ENCODE measurements around the gene COL4A5. TPM values are rescaled to one million over a fixed set of nuclear protein-coding genes. Genes with fewer than 3 reads are reported as not detected.

COL4A5 gene
- polyA plus RNA-seq, 4 donors, result 1.8 to 16.6 TPM; not detected in 2

GRCh38 chrX:108701633-108702032 is 262.0 kb downstream of the COL4A5 start:
- no peaks in the 10 kb centered on the region for H3K36me3 ChIP-seq (ENCODE audit: control insufficient read depth in 3 of 3, insufficient read depth in 2 of 3, low read depth in 1 of 3, low read length in 3 of 3)
- no peak overlapping the region for H3K27ac ChIP-seq (ENCODE audit: low read depth in 1 of 3, low read length in 2 of 3)
- no peaks in the 10 kb centered on the region for H3K4me1 ChIP-seq (ENCODE audit: control insufficient read depth in 3 of 3, insufficient read depth in 2 of 3, low read depth in 1 of 3, low read length in 2 of 3)
- no peak overlapping the region for H3K4me3 ChIP-seq (ENCODE audit: low read depth in 1 of 3, low read length in 3 of 3)
- H3K9me3 ChIP-seq (ENCODE audit: control insufficient read depth in 2 of 2, insufficient read depth in 1 of 2, low read depth in 1 of 2, low read length in 1 of 2), result no peaks in the 10 kb centered on the region
- DNase-seq (no peak), FAIRE-seq (no peak)
- no peaks in the 10 kb centered on the region for H3K27me3 ChIP-seq (ENCODE audit: control insufficient read depth in 3 of 3, insufficient read depth in 3 of 3, low read length in 3 of 3)
- WGBS, 3 donors, result 53 to 81% (median 74%) methylated on average over 2 of the region's 2 CpGs

GRCh38 chrX:108702530-108702929 is 262.9 kb downstream of the COL4A5 start:
- no peak overlapping the region for H3K27ac ChIP-seq (ENCODE audit: low read depth in 1 of 3, low read length in 2 of 3)
- no peaks in the 10 kb centered on the region for H3K27me3 ChIP-seq (ENCODE audit: control insufficient read depth in 3 of 3, insufficient read depth in 3 of 3, low read length in 3 of 3)
- no peak overlapping the region for H3K4me3 ChIP-seq (ENCODE audit: low read depth in 1 of 3, low read length in 3 of 3)
- H3K4me1 ChIP-seq (ENCODE audit: control insufficient read depth in 3 of 3, insufficient read depth in 2 of 3, low read depth in 1 of 3, low read length in 2 of 3), result no peaks in the 10 kb centered on the region
- no peak for DNase-seq
- no peak for FAIRE-seq
- WGBS, 3 donors, result 6 to 20% (median 7%) methylated on average over 1 of the region's 1 CpG
- H3K9me3 ChIP-seq (ENCODE audit: control insufficient read depth in 2 of 2, insufficient read depth in 1 of 2, low read depth in 1 of 2, low read length in 1 of 2), result no peaks in the 10 kb centered on the region
- no peaks in the 10 kb centered on the region for H3K36me3 ChIP-seq (ENCODE audit: control insufficient read depth in 3 of 3, insufficient read depth in 2 of 3, low read depth in 1 of 3, low read length in 3 of 3)

GRCh38 chrX:108704839-108705238 is 265.2 kb downstream of the COL4A5 start:
- H3K36me3 ChIP-seq (ENCODE audit: control insufficient read depth in 3 of 3, insufficient read depth in 2 of 3, low read depth in 1 of 3, low read length in 3 of 3), result no peaks in the 10 kb centered on the region
- FAIRE-seq, result no peak

GRCh38 chrX:108712886-108713285 is 273.2 kb downstream of the COL4A5 start:
- Histone ChIP-seq H3K36me3 (ENCODE audit: control insufficient read depth in 3 of 3, insufficient read depth in 2 of 3, low read depth in 1 of 3, low read length in 3 of 3) (no peaks in the 10 kb centered on the region), H3K4me3 (ENCODE audit: low read depth in 1 of 3, low read length in 3 of 3) (no peak overlapping the region), H3K4me1 (ENCODE audit: control insufficient read depth in 3 of 3, insufficient read depth in 2 of 3, low read depth in 1 of 3, low read length in 2 of 3) (no peaks in the 10 kb centered on the region), H3K27ac (ENCODE audit: low read depth in 1 of 3, low read length in 2 of 3) (no peak overlapping the region), H3K9me3 (ENCODE audit: control insufficient read depth in 2 of 2, insufficient read depth in 1 of 2, low read depth in 1 of 2, low read length in 1 of 2) (no peaks in the 10 kb centered on the region), H3K27me3 (ENCODE audit: control insufficient read depth in 3 of 3, insufficient read depth in 3 of 3, low read length in 3 of 3) (no peaks in the 10 kb centered on the region)
- FAIRE-seq, result no peak
- no peak for DNase-seq
- WGBS, 3 donors, result 56 to 78% (median 60%) methylated on average over 1 of the region's 1 CpG

More at GRCh38 chrX:108704839-108705238, 265.2 kb downstream of the COL4A5 start:
- Histone ChIP-seq H3K27me3 (ENCODE audit: control insufficient read depth in 3 of 3, insufficient read depth in 3 of 3, low read length in 3 of 3) (no peaks in the 10 kb centered on the region), H3K4me1 (ENCODE audit: control insufficient read depth in 3 of 3, insufficient read depth in 2 of 3, low read depth in 1 of 3, low read length in 2 of 3) (no peaks in the 10 kb centered on the region), H3K4me3 (ENCODE audit: low read depth in 1 of 3, low read length in 3 of 3) (no peak overlapping the region), H3K9me3 (ENCODE audit: control insufficient read depth in 2 of 2, insufficient read depth in 1 of 2, low read depth in 1 of 2, low read length in 1 of 2) (no peaks in the 10 kb centered on the region), H3K27ac (ENCODE audit: low read depth in 1 of 3, low read length in 2 of 3) (no peak overlapping the region)
- DNase-seq, result no peak
- WGBS, 3 donors, result 78 to 87% (median 79%) methylated on average over 2 of the region's 2 CpGs

GRCh38 chrX:108722561-108722960 is 282.9 kb downstream of the COL4A5 start:
- Histone ChIP-seq H3K27ac (ENCODE audit: low read depth in 1 of 3, low read length in 2 of 3) (no peak overlapping the region), H3K4me1 (ENCODE audit: control insufficient read depth in 3 of 3, insufficient read depth in 2 of 3, low read depth in 1 of 3, low read length in 2 of 3) (no peaks in the 10 kb centered on the region), H3K4me3 (ENCODE audit: low read depth in 1 of 3, low read length in 3 of 3) (no peak overlapping the region), H3K9me3 (ENCODE audit: control insufficient read depth in 2 of 2, insufficient read depth in 1 of 2, low read depth in 1 of 2, low read length in 1 of 2) (no peaks in the 10 kb centered on the region), H3K36me3 (ENCODE audit: control insufficient read depth in 3 of 3, insufficient read depth in 2 of 3, low read depth in 1 of 3, low read length in 3 of 3) (no peaks in the 10 kb centered on the region), H3K27me3 (ENCODE audit: control insufficient read depth in 3 of 3, insufficient read depth in 3 of 3, low read length in 3 of 3) (no peaks in the 10 kb centered on the region)
- no peak for FAIRE-seq
- 64 to 75% (median 66%) methylated on average over 2 of the region's 2 CpGs for WGBS, 3 donors
- no peak for DNase-seq

- FAIRE-seq (no peak), DNase-seq (no peak)
- no peaks in the 10 kb centered on the region for H3K4me1 ChIP-seq (ENCODE audit: control insufficient read depth in 3 of 3, insufficient read depth in 2 of 3, low read depth in 1 of 3, low read length in 2 of 3)
- H3K27ac ChIP-seq (ENCODE audit: low read depth in 1 of 3, low read length in 2 of 3), result no peak overlapping the region
- 65 to 93% (median 74%) methylated on average over 3 of the region's 3 CpGs for WGBS, 3 donors
- no peaks in the 10 kb centered on the region for H3K36me3 ChIP-seq (ENCODE audit: control insufficient read depth in 3 of 3, insufficient read depth in 2 of 3, low read depth in 1 of 3, low read length in 3 of 3)
- peaks cover 0 to 8% (median 0%) of the 10 kb centered on the region in 3 donors for H3K27me3 ChIP-seq (ENCODE audit: control insufficient read depth in 3 of 3, insufficient read depth in 3 of 3, low read length in 3 of 3)
- H3K9me3 ChIP-seq (ENCODE audit: control insufficient read depth in 2 of 2, insufficient read depth in 1 of 2, low read depth in 1 of 2, low read length in 1 of 2), result no peaks in the 10 kb centered on the region
- no peak overlapping the region for H3K4me3 ChIP-seq (ENCODE audit: low read depth in 1 of 3, low read length in 3 of 3)
These were observed 287.1 kb downstream of the COL4A5 start for GRCh38 chrX:108726748-108727147.

- Histone ChIP-seq H3K36me3 (ENCODE audit: control insufficient read depth in 3 of 3, insufficient read depth in 2 of 3, low read depth in 1 of 3, low read length in 3 of 3) (no peaks in the 10 kb centered on the region), H3K4me1 (ENCODE audit: control insufficient read depth in 3 of 3, insufficient read depth in 2 of 3, low read depth in 1 of 3, low read length in 2 of 3) (no peaks in the 10 kb centered on the region), H3K4me3 (ENCODE audit: low read depth in 1 of 3, low read length in 3 of 3) (no peak overlapping the region), H3K27ac (ENCODE audit: low read depth in 1 of 3, low read length in 2 of 3) (no peak overlapping the region), H3K9me3 (ENCODE audit: control insufficient read depth in 2 of 2, insufficient read depth in 1 of 2, low read depth in 1 of 2, low read length in 1 of 2) (no peaks in the 10 kb centered on the region), H3K27me3 (ENCODE audit: control insufficient read depth in 3 of 3, insufficient read depth in 3 of 3, low read length in 3 of 3) (peaks cover 0 to 44% (median 4%) of the 10 kb centered on the region in 3 donors)
- no peak for FAIRE-seq
- no peak for DNase-seq
- WGBS, 3 donors, result 9 to 16% (median 14%) methylated on average over 2 of the region's 2 CpGs
These were observed 291.5 kb downstream of the COL4A5 start for GRCh38 chrX:108731153-108731552.

GRCh38 chrX:108732630-108733321 is 293.1 kb downstream of the COL4A5 start:
- 5 to 35% (median 15%) methylated on average over 39 of the region's 39 CpGs for WGBS, 3 donors
- DNase-seq, result peak in 1 of 2 donors; percentile 2

GRCh38 chrX:108734426-108734825 is 294.8 kb downstream of the COL4A5 start:
- H3K4me1 ChIP-seq (ENCODE audit: control insufficient read depth in 3 of 3, insufficient read depth in 2 of 3, low read depth in 1 of 3, low read length in 2 of 3), result no peaks in the 10 kb centered on the region
- peaks cover 0 to 68% (median 10%) of the 10 kb centered on the region in 3 donors for H3K27me3 ChIP-seq (ENCODE audit: control insufficient read depth in 3 of 3, insufficient read depth in 3 of 3, low read length in 3 of 3)
- 64 to 78% (median 64%) methylated on average over 6 to 7 of the region's 7 CpGs for WGBS, 3 donors
- no peaks in the 10 kb centered on the region for H3K36me3 ChIP-seq (ENCODE audit: control insufficient read depth in 3 of 3, insufficient read depth in 2 of 3, low read depth in 1 of 3, low read length in 3 of 3)
- DNase-seq (no peak), FAIRE-seq (no peak)
- no peaks in the 10 kb centered on the region for H3K9me3 ChIP-seq (ENCODE audit: control insufficient read depth in 2 of 2, insufficient read depth in 1 of 2, low read depth in 1 of 2, low read length in 1 of 2)
- no peak overlapping the region for H3K4me3 ChIP-seq (ENCODE audit: low read depth in 1 of 3, low read length in 3 of 3)
- no peak overlapping the region for H3K27ac ChIP-seq (ENCODE audit: low read depth in 1 of 3, low read length in 2 of 3)

More at GRCh38 chrX:108732630-108733321, 293.1 kb downstream of the COL4A5 start:
- FAIRE-seq, result no peak
- Histone ChIP-seq H3K36me3 (ENCODE audit: control insufficient read depth in 3 of 3, insufficient read depth in 2 of 3, low read depth in 1 of 3, low read length in 3 of 3) (no peaks in the 10 kb centered on the region), H3K27ac (ENCODE audit: low read depth in 1 of 3, low read length in 2 of 3) (no peak overlapping the region), H3K9me3 (ENCODE audit: control insufficient read depth in 2 of 2, insufficient read depth in 1 of 2, low read depth in 1 of 2, low read length in 1 of 2) (no peaks in the 10 kb centered on the region), H3K4me3 (ENCODE audit: low read depth in 1 of 3, low read length in 3 of 3) (no peak overlapping the region), H3K27me3 (ENCODE audit: control insufficient read depth in 3 of 3, insufficient read depth in 3 of 3, low read length in 3 of 3) (peaks cover 0 to 60% (median 10%) of the 10 kb centered on the region in 3 donors), H3K4me1 (ENCODE audit: control insufficient read depth in 3 of 3, insufficient read depth in 2 of 3, low read depth in 1 of 3, low read length in 2 of 3) (no peaks in the 10 kb centered on the region)

Measured in small intestine (tissue), 7 donors.